Tibial artery (tissue), 4 donors: ENCODE measurements around the gene NTMT1.

Experiments
- DNase-seq, 2 donors: peaks; one replicate each; pipeline ENCODE4 v3.0.0-alpha.2; 2019
- H3K27ac ChIP-seq, 2 donors: fragments of 200-600 bp; sonication (generic) in 1 of 2; 1 replicate in 1 of 2; 2 replicates in 1 of 2; pipeline ENCODE4 v1.5.1; 2018 to 2019; ENCODE audit warnings: mild to moderate bottlenecking in 1 of 2
- H3K27me3 ChIP-seq, 2 donors: fragments of 200-600 bp; sonication (generic) in 1 of 2; one replicate each; pipeline versions ENCODE4 v1.5.1 to v1.6.0; 2016 to 2019
- H3K36me3 ChIP-seq, 3 donors: fragments of 200-600 bp; sonication (generic) in 2 of 3; one replicate each; pipeline ENCODE4 v1.5.1; 2016 to 2019; ENCODE audit warnings: mild to moderate bottlenecking in 2 of 3
- H3K4me1 ChIP-seq, 4 donors: fragments of 200-600 bp; sonication (generic) in 2 of 4; 1 replicate in 3 of 4; 2 replicates in 1 of 4; pipeline ENCODE4 v1.5.1; 2016 to 2019
- H3K4me3 ChIP-seq, 2 donors: fragments of 200-600 bp; sonication (generic) in 1 of 2; 1 replicate in 1 of 2; 2 replicates in 1 of 2; pipeline ENCODE4 v1.5.1; 2018 to 2019; ENCODE audit warnings: mild to moderate bottlenecking in 2 of 2
- H3K9me3 ChIP-seq, 3 donors: fragments of 200-600 bp; sonication (generic) in 1 of 3; one replicate each; pipeline ENCODE4 v1.5.1; 2016 to 2019
- CTCF ChIP-seq, 2 experiments: fragments of 200-600 bp in 1 of 2; fragments of 450-650 bp in 1 of 2; IDR thresholded peaks; one replicate each; pipeline ENCODE4 v1.5.1; 2017 to 2019; ENCODE audit warnings: antibody characterized with exemption in 2 of 2, mild to moderate bottlenecking in 1 of 2, moderate library complexity in 1 of 2
- intact Hi-C: fragments of 100-400 bp; cut with DNase I; formaldehyde crosslinking; loops from one replicate; pipeline ENCODE4 v1.15.0; 2023; ENCODE audit warnings: low total_unique reads

Gene NTMT1

GRCh38 chr9:129629251-129629820 is 3.4 kb downstream of the NTMT1 start:
- intact Hi-C loops, result no loop called here
- Histone ChIP-seq H3K4me1 (peaks cover 0 to 55% (median 46%) of the 10 kb centered on the region in 4 donors), H3K4me3 (no peak overlapping the region), H3K27me3 (no peaks in the 10 kb centered on the region), H3K27ac (no peak overlapping the region), H3K36me3 (peaks cover 9 to 20% (median 20%) of the 10 kb centered on the region in 3 donors), H3K9me3 (no peaks in the 10 kb centered on the region)
- no peak for DNase-seq
- no peak for TF ChIP-seq CTCF (IDR thresholded peaks at IDR 0.05)

- no peak for DNase-seq
- H3K9me3 ChIP-seq, result no peaks in the 10 kb centered on the region
- no peak overlapping the region for H3K4me3 ChIP-seq
- TF ChIP-seq CTCF (IDR thresholded peaks at IDR 0.05), result no peak
- no peaks in the 10 kb centered on the region for H3K27me3 ChIP-seq
- peaks cover 0 to 47% (median 39%) of the 10 kb centered on the region in 4 donors for H3K4me1 ChIP-seq
- H3K27ac ChIP-seq, result no peak overlapping the region
- intact Hi-C loops, result no loop called here
- peaks cover 26 to 38% (median 38%) of the 10 kb centered on the region in 3 donors for H3K36me3 ChIP-seq
These were observed 5.2 kb downstream of the NTMT1 start for GRCh38 chr9:129630967-129631673.

- H3K27me3 ChIP-seq, result no peaks in the 10 kb centered on the region
- DNase-seq, result no peak
- H3K27ac ChIP-seq, result no peak overlapping the region
- H3K36me3 ChIP-seq, result peaks cover 32 to 44% (median 43%) of the 10 kb centered on the region in 3 donors
- TF ChIP-seq CTCF (IDR thresholded peaks at IDR 0.05), result no peak
- peaks cover 0 to 45% (median 37%) of the 10 kb centered on the region in 4 donors for H3K4me1 ChIP-seq
- no peak overlapping the region for H3K4me3 ChIP-seq
- intact Hi-C loops, result no loop called here
- H3K9me3 ChIP-seq, result no peaks in the 10 kb centered on the region
These were observed 5.7 kb downstream of the NTMT1 start for GRCh38 chr9:129631674-129632129.

GRCh38 chr9:129632460-129632859 is 6.5 kb downstream of the NTMT1 start:
- intact Hi-C loops, result no loop called here
- Histone ChIP-seq H3K36me3 (peaks cover 40 to 51% (median 51%) of the 10 kb centered on the region in 3 donors), H3K27ac (no peak overlapping the region), H3K4me3 (no peak overlapping the region), H3K9me3 (no peaks in the 10 kb centered on the region), H3K27me3 (no peaks in the 10 kb centered on the region), H3K4me1 (peaks cover 0 to 38% (median 29%) of the 10 kb centered on the region in 4 donors)
- no peak for DNase-seq
- no peak for TF ChIP-seq CTCF (IDR thresholded peaks at IDR 0.05)

- H3K27ac ChIP-seq, result no peak overlapping the region
- no peaks in the 10 kb centered on the region for H3K9me3 ChIP-seq
- DNase-seq, result no peak
- peaks cover 47 to 59% (median 58%) of the 10 kb centered on the region in 3 donors for H3K36me3 ChIP-seq
- intact Hi-C loops, result no loop called here
- no peak for TF ChIP-seq CTCF (IDR thresholded peaks at IDR 0.05)
- peaks cover 0 to 30% (median 22%) of the 10 kb centered on the region in 4 donors for H3K4me1 ChIP-seq
- no peaks in the 10 kb centered on the region for H3K27me3 ChIP-seq
- no peak overlapping the region for H3K4me3 ChIP-seq
These were observed 7.2 kb downstream of the NTMT1 start for GRCh38 chr9:129633207-129633606.
